HUES64 (cell line): ENCODE measurements around the gene UNC5B.

Experiments
- H3K27ac ChIP-seq: 2 replicates; pipeline ENCODE4 v1.7.0; 2013; ENCODE audit warnings: low read depth, low read length, inconsistent platforms
- H3K27me3 ChIP-seq: 2 replicates; pipeline ENCODE4 v1.6.1; 2013; ENCODE audit warnings: mild to moderate bottlenecking, low read length; ENCODE audit not compliant: insufficient read depth
- H3K36me3 ChIP-seq: 2 replicates; pipeline ENCODE4 v1.6.1; 2013; ENCODE audit warnings: mild to moderate bottlenecking, low read length; ENCODE audit not compliant: insufficient read depth
- H3K4me1 ChIP-seq: 2 replicates; pipeline ENCODE4 v1.6.1; 2013; ENCODE audit warnings: mild to moderate bottlenecking, low read length, moderate library complexity; ENCODE audit not compliant: insufficient read depth
- H3K4me3 ChIP-seq: 2 replicates; pipeline ENCODE4 v1.5.1; 2013; ENCODE audit warnings: mild to moderate bottlenecking, low read length, moderate library complexity
- H3K9ac ChIP-seq: 2 replicates; pipeline ENCODE4 v1.6.1; 2013; ENCODE audit warnings: mild to moderate bottlenecking, low read depth, low read length
- H3K9me3 ChIP-seq: 2 replicates; pipeline ENCODE4 v1.6.1; 2013; ENCODE audit warnings: low read depth, low read length; ENCODE audit not compliant: insufficient read depth
- WGBS: fragments of 150-250, 120-280 bp; methylation state at CpG from one replicate; pipeline ENCODE4 v1.1.7; 2013; ENCODE audit warnings: missing lambda C conversion rate; 5-methylcytosine and 5-hydroxymethylcytosine counted together

The UNC5B gene

DNA sequence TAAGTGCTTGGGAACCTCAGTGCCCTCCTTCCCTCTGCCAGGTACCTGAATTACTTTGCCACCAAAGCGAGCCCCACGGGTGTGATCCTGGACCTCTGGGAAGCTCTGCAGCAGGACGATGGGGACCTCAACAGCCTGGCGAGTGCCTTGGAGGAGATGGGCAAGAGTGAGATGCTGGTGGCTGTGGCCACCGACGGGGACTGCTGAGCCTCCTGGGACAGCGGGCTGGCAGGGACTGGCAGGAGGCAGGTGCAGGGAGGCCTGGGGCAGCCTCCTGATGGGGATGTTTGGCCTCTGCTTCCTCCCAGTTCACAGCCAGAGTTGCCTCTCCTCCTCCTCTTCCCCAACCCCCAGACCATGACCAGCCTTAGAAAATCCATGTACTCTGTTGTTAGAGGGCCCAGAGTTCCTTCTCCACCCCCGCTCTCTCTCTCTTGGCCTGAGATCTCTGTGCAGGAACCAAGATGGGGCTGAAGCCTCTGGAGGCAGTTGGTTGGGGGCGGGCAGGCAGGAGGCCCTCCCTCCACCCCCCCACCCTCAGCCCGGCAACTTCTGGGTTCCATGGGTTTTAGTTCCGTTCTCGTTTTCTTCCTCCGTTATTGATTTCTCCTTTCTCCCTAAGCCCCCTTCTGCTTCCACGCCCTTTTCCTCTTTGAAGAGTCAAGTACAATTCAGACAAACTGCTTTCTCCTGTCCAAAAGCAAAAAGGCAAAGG, 86.9 kb downstream of the UNC5B start:
- Histone ChIP-seq H3K9ac (no peak overlapping the region), H3K27me3 (no peaks in the 10 kb centered on the region), H3K4me3 (no peak overlapping the region), H3K4me1 (no peaks in the 10 kb centered on the region), H3K9me3 (no peaks in the 10 kb centered on the region), H3K27ac (no peak overlapping the region), H3K36me3 (peaks cover 54% of the 10 kb centered on the region)
- whole genome bisulfite sequencing: 95% methylated on average over 14 of the region's 14 CpGs

DNA sequence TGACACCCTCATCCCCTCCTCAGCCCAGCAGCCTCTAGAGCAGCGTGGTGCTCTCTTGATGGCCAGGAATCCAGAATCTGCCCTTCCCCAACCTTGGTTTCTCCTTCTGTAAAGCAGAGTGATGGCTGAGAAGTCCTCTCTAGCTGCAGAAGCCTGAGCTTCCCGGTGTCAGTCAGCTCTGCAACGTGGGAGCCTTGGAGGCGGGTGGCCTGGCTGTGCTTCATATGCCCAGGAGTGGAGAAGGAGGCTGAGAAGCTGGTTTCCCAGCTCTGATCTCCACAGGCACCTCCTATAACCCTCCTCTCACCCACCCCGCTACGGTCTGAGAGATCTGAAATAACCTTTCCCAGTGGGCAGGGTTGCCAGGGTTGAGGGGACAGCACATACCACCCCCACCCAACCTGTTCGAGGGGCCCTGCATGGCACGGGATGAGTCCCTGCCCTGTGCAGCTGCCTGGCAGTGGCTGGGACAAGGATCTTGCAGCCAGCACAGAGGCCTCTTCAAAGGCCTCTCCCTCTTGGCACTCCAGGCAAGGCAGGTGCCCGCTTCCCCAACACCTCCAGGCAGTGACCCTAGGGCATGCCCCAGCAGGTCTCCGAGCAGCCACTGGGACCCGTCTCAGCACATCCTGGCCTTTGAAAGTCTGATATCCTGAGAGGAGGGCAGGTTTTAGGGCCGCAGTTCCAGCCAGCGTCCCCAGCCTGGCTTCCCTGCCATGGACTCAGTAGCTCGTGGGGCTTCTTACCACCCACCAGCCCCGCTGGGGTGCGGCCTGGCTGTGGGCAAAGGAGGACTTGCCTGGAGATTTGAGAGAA, 88.4 kb downstream of the UNC5B start:
- 91% methylated on average over 16 of the region's 16 CpGs for WGBS
- Histone ChIP-seq H3K36me3 (peaks cover 42% of the 10 kb centered on the region), H3K27ac (no peak overlapping the region), H3K9me3 (no peaks in the 10 kb centered on the region), H3K9ac (no peak overlapping the region; the same call in 1 of the 2 replicates), H3K4me1 (no peaks in the 10 kb centered on the region), H3K4me3 (no peak overlapping the region), H3K27me3 (no peaks in the 10 kb centered on the region)

DNA sequence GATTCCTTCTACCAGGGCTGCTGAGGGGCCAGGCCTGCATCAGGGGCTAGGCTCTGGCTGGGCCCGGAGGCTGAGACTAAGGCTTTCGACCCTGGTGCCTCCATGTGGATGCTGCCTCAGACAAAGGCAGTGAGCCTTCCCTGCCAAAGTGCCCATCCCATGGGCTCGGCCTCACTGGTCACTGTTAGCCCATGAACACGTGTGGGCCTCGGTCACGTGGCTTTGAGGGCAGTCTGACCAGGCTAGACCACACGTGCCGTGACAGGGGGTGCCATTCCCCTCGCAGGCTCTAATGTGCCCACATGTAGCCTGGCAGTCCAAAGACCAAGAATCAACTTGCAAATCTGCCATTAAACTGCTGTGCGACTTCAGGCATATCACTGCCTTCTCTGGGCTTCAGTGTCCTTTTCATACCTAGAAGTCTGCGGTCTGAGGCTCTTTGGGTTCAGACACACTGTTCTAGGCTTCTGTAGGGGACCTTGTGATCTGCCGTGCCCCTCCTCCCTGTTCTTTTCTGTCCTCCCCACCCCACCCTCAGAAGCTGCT, 89.1 kb downstream of the UNC5B start:
- Histone ChIP-seq H3K9ac (no peak overlapping the region), H3K36me3 (peaks cover 36% of the 10 kb centered on the region), H3K4me1 (no peaks in the 10 kb centered on the region), H3K27ac (no peak overlapping the region), H3K4me3 (no peak overlapping the region), H3K27me3 (no peaks in the 10 kb centered on the region), H3K9me3 (no peaks in the 10 kb centered on the region)
- WGBS: 94% methylated on average over 12 of the region's 12 CpGs

DNA sequence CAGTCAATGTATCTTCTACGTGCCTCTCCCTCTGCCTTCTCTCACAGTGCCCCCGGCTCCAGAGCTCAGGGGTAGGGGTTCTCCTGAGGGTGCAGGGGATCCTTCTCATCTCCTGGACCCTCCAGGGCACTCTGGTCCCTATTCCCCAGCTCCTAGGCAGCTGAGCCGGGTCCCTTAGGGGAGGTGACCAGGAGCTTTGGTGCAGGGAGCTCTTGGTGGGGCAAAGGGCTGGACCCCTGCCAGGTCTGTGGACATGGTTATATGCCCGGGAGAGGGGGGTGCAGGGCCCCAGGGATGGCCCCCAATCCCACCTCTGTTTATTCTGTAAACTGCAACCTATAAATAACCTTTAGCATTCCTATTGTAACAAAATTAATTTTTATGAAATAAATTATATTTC, 90.1 kb downstream of the UNC5B start:
- Histone ChIP-seq H3K4me3 (no peak overlapping the region), H3K9me3 (no peaks in the 10 kb centered on the region), H3K27me3 (no peaks in the 10 kb centered on the region), H3K27ac (no peak overlapping the region), H3K9ac (no peak overlapping the region), H3K4me1 (no peaks in the 10 kb centered on the region), H3K36me3 (peaks cover 28% of the 10 kb centered on the region)
- WGBS: 97% methylated on average over 4 of the region's 4 CpGs

DNA sequence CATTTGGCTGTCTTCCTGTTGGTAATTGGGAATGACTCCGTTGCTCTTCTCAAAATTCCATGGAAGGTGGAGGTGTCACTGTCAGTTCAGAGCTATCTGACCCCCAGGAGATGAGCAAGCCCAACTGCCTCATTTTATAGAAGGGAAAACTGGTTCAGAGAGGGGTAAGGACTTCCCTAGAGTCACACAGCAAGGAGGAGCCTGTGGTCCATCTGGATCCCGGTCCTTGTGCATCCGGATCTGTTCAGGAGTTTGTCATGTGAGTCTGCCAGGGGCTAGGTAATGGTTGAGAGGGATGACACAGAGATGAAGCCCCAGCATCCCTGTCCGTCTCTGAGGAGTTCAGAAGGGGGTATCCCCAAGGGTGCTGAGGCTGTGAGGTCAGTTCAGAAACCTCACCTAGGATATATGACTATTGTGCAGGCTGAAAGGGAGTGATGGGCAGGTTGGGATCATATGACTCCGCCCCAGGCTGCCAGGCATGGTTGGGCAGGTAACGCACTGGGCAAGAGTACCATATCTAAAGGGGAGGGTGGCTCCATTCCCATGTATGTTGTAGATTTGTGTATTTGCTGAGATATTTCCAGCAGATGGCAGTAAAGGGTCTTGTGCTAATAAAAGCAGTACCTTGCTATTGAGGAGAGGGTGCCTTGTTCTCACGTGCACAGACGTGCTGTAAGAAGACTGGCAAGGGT, 90.7 kb downstream of the UNC5B start:
- H3K4me3 ChIP-seq: no peak overlapping the region
- H3K4me1 ChIP-seq: no peaks in the 10 kb centered on the region
- peaks cover 23% of the 10 kb centered on the region for H3K36me3 ChIP-seq
- H3K9me3 ChIP-seq: no peaks in the 10 kb centered on the region
- H3K9ac ChIP-seq: no peak overlapping the region
- no peaks in the 10 kb centered on the region for H3K27me3 ChIP-seq
- WGBS: 81% methylated on average over 8 of the region's 8 CpGs
- H3K27ac ChIP-seq: no peak overlapping the region

DNA sequence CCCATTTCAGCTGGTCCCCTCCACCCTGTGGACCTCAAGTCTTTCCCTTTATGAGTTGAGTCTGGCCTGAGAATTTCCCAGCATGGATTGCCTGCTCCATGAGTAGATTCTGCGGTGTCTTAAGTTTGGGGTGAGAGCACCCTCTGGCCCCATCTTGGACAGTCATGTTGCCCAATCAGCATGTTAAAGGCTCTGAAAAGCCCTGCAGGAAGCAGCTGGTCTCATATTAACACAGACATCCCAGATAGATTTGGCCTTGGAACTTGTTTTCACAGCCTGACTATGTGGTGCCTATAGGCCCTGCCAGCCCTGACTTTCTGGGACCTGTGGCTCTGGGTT, 91.2 kb downstream of the UNC5B start:
- Histone ChIP-seq H3K36me3 (peaks cover 19% of the 10 kb centered on the region; the same call in 1 of the 2 replicates), H3K4me1 (no peaks in the 10 kb centered on the region), H3K9me3 (no peaks in the 10 kb centered on the region), H3K9ac (no peak overlapping the region), H3K27ac (no peak overlapping the region), H3K4me3 (no peak overlapping the region), H3K27me3 (no peaks in the 10 kb centered on the region)
- WGBS: 64% methylated on average over 1 of the region's 1 CpG

DNA sequence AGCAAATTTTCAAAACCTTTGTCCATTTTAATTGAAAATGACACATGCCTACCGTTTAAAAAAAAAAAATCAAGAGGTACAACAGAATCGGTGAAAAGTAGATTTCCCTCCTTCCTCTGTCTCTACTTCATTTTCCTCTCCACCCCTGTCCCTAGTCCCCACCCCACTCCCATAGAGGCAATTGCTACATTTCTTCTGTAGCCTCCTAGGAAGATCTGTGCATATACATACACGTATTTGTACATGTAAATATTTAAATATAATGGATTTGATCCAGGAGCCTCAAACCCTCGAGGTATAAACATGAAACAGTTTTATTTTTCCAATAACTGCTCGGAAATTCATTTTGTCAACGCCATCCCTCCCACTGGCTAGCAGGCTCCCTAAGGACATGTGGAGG, 92.5 kb downstream of the UNC5B start:
- WGBS: 93% methylated on average over 5 of the region's 6 CpGs
- no peaks in the 10 kb centered on the region for H3K4me1 ChIP-seq
- H3K36me3 ChIP-seq: peaks cover 6% of the 10 kb centered on the region; the same call in 1 of the 2 replicates
- H3K4me3 ChIP-seq: no peak overlapping the region
- no peaks in the 10 kb centered on the region for H3K9me3 ChIP-seq
- no peak overlapping the region for H3K9ac ChIP-seq
- no peak overlapping the region for H3K27ac ChIP-seq
- no peaks in the 10 kb centered on the region for H3K27me3 ChIP-seq

DNA sequence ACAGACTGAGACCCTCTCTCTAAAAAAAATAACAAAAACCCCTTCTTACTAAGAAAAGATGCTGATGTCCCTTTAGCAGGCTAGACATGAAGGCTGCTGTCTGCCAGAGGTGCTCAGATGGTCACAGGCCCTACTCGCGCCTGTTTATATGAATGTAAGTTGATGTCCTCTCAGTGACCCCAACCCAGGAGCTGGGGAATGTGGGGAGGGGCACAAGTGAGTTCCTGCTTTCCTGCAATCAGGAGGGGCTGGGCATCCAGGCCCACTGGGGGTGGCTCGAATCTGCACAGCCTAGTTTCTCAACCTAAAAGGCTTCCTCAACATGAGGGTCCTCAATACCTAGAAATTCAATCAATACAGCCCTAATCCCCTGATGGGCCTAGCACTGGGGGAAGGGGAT, 94.6 kb downstream of the UNC5B start:
- Histone ChIP-seq H3K27me3 (no peaks in the 10 kb centered on the region), H3K9ac (no peak overlapping the region), H3K36me3 (no peaks in the 10 kb centered on the region), H3K4me1 (no peaks in the 10 kb centered on the region), H3K27ac (no peak overlapping the region), H3K9me3 (no peaks in the 10 kb centered on the region), H3K4me3 (no peak overlapping the region)
- 80% methylated on average over 3 of the region's 3 CpGs for WGBS

DNA sequence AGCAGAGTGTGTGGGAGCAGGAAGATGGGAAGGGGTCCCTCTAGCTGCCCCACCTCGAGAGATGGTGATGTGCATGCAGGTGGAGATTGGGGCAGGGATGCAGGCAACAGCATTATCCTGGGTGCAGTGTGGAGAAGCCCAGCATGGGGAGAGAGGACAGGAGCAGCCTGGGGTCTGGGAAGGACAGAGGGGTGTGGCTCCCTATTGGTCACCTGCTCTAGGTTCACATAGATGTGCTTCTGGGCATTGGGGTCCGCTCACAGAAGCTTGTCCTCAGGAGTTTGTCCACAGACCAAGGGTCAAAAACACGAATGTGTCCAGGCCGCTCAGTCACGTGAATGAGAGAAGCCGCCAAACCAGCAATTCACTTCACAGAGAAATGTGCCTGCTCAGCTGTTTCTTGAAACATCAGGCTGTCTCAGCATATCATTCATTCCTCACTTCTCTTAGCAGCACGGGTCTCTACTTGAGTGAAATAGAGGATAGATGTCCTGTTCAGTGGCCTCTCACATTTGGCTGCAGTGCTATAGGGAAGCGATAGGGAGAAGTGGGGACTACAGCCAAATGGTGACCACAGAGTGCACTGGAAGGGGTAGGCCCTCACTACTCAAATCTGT, 95.2 kb downstream of the UNC5B start:
- Histone ChIP-seq H3K27ac (no peak overlapping the region), H3K9me3 (no peaks in the 10 kb centered on the region)
- WGBS: 91% methylated on average over 8 of the region's 8 CpGs

DNA sequence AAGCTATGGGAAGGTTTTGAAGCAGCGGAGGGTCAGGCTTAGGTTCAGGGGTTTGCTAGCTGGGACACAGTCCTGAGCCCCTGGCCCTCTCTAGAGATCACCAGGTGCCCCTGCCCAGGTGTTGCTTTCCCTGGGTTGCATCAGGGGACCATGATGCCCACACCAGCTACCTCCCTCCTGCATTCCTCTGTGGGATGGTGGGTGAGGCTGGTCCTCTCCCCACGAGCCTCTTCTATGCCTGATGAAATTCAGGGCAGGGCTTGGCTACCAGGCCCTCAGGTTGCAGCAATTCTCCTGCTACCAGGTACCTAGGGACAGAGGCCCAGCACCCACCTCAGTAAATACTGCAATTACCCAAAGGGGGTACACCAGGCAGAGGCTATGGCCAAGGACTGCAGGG, 95.9 kb downstream of the UNC5B start:
- H3K9ac ChIP-seq: no peak overlapping the region
- no peak overlapping the region for H3K4me3 ChIP-seq
- no peak overlapping the region for H3K27ac ChIP-seq
- H3K4me1 ChIP-seq: no peaks in the 10 kb centered on the region
- 93% methylated on average over 2 of the region's 2 CpGs for WGBS
- H3K27me3 ChIP-seq: 0 out of 2 replicates have a peak, but pooled peaks cover 4% of the 10 kb centered on the region
- H3K36me3 ChIP-seq: no peaks in the 10 kb centered on the region
- H3K9me3 ChIP-seq: no peaks in the 10 kb centered on the region

More for the DNA sequence above, 95.2 kb downstream of the UNC5B start:
- H3K27me3 ChIP-seq: 0 out of 2 replicates have a peak, but pooled peaks cover under 1% of the 10 kb centered on the region
- no peak overlapping the region for H3K4me3 ChIP-seq
- no peak overlapping the region for H3K9ac ChIP-seq
- H3K4me1 ChIP-seq: no peaks in the 10 kb centered on the region
- H3K36me3 ChIP-seq: no peaks in the 10 kb centered on the region
